Neural crest cell (in vitro differentiated cells): Measurements from ENCODE around the gene SHROOM3. TPM values are rescaled to one million over a fixed set of nuclear protein-coding genes. Genes with fewer than 3 reads are reported as not detected.

ENCODE experiments used
- DNase-seq: peaks from one replicate; pipeline ENCODE4 v3.0.0; 2021; ENCODE audit warnings: low read depth, mixed read lengths, low spot score
- H3K27ac Mint-ChIP-seq: one replicate; pipeline ENCODE4 v1.8.0; 2021; ENCODE audit warnings: mild to moderate bottlenecking, mixed read lengths; ENCODE audit not compliant: unreplicated experiment
- H3K27me3 Mint-ChIP-seq: 2 replicates; pipeline ENCODE4 v1.8.0; 2021; ENCODE audit warnings: low read depth, mild to moderate bottlenecking, mixed read lengths
- H3K36me3 Mint-ChIP-seq: 2 replicates; pipeline ENCODE4 v1.8.0; 2021; ENCODE audit warnings: low read depth, mild to moderate bottlenecking, mixed read lengths
- H3K4me1 Mint-ChIP-seq: 2 replicates; pipeline ENCODE4 v1.8.0; 2021; ENCODE audit warnings: mixed read lengths
- H3K4me3 Mint-ChIP-seq: one replicate; pipeline ENCODE4 v1.8.0; 2021; ENCODE audit warnings: mild to moderate bottlenecking, mixed read lengths
- H3K9me3 Mint-ChIP-seq: 2 replicates; pipeline ENCODE4 v1.8.0; 2021; ENCODE audit warnings: mixed read lengths
- CTCF ChIP-seq: fragments of 200-600 bp; sonication (generic); conservative IDR thresholded peaks from 2 replicates; pipeline ENCODE4 v1.5.0; 2021; ENCODE audit warnings: antibody characterized with exemption, mild to moderate bottlenecking
- total RNA-seq: library from RNA; stranded (reverse); gene quantifications from 2 replicates; pipeline ENCODE4 v1.2.1, GENCODE V29; 2021

SHROOM3 gene
- total RNA-seq, 1 donor from 2014 or later, result 40.1 TPM

- peak overlapping the region; percentile 100 for H3K27ac Mint-ChIP-seq
- H3K36me3 Mint-ChIP-seq, result peaks cover 10% of the 10 kb centered on the region
- TF ChIP-seq CTCF, result no peak
- H3K9me3 Mint-ChIP-seq, result peaks cover 7% of the 10 kb centered on the region
- peak overlapping the region; percentile 73 for H3K4me3 Mint-ChIP-seq
- H3K27me3 Mint-ChIP-seq, result no peaks in the 10 kb centered on the region
- peak; percentile 22 for DNase-seq
- peaks cover 56% of the 10 kb centered on the region for H3K4me1 Mint-ChIP-seq
Measured at GRCh38 chr4:76458825-76459224, 23.8 kb downstream of the SHROOM3 start.

GRCh38 chr4:76459291-76459723 is 24.3 kb downstream of the SHROOM3 start:
- no peaks in the 10 kb centered on the region for H3K27me3 Mint-ChIP-seq
- peaks cover 7% of the 10 kb centered on the region for H3K9me3 Mint-ChIP-seq
- TF ChIP-seq CTCF, result no peak
- peak; percentile 37 for DNase-seq
- peak overlapping the region; percentile 100 for H3K27ac Mint-ChIP-seq
- peaks cover 10% of the 10 kb centered on the region for H3K36me3 Mint-ChIP-seq
- H3K4me3 Mint-ChIP-seq, result peak overlapping the region; percentile 73
- peaks cover 54% of the 10 kb centered on the region for H3K4me1 Mint-ChIP-seq

GRCh38 chr4:76463568-76463967 is 28.5 kb downstream of the SHROOM3 start:
- H3K9me3 Mint-ChIP-seq, result peaks cover 11% of the 10 kb centered on the region
- TF ChIP-seq CTCF, result no peak
- H3K36me3 Mint-ChIP-seq, result peaks cover 22% of the 10 kb centered on the region
- H3K4me1 Mint-ChIP-seq, result peaks cover 54% of the 10 kb centered on the region
- no peaks in the 10 kb centered on the region for H3K27me3 Mint-ChIP-seq
- no peak overlapping the region for H3K4me3 Mint-ChIP-seq
- DNase-seq, result no peak
- H3K27ac Mint-ChIP-seq, result no peak overlapping the region

GRCh38 chr4:76470064-76470463 is 35.0 kb downstream of the SHROOM3 start:
- Mint-ChIP-seq H3K27me3 (no peaks in the 10 kb centered on the region), H3K36me3 (peaks cover 10% of the 10 kb centered on the region), H3K4me1 (peaks cover 47% of the 10 kb centered on the region), H3K4me3 (no peak overlapping the region), H3K27ac (no peak overlapping the region), H3K9me3 (peaks cover 2% of the 10 kb centered on the region)
- TF ChIP-seq CTCF, result no peak
- no peak for DNase-seq

- H3K36me3 Mint-ChIP-seq, result peaks cover 9% of the 10 kb centered on the region
- DNase-seq, result no peak
- H3K4me1 Mint-ChIP-seq, result peaks cover 45% of the 10 kb centered on the region
- H3K27me3 Mint-ChIP-seq, result no peaks in the 10 kb centered on the region
- H3K9me3 Mint-ChIP-seq, result peaks cover 4% of the 10 kb centered on the region
- TF ChIP-seq CTCF, result no peak
- no peak overlapping the region for H3K27ac Mint-ChIP-seq
- no peak overlapping the region for H3K4me3 Mint-ChIP-seq
Measured at GRCh38 chr4:76470532-76470931, 35.5 kb downstream of the SHROOM3 start.

- DNase-seq, result no peak
- peaks cover 18% of the 10 kb centered on the region for H3K9me3 Mint-ChIP-seq
- H3K4me1 Mint-ChIP-seq, result peaks cover 11% of the 10 kb centered on the region
- H3K27me3 Mint-ChIP-seq, result no peaks in the 10 kb centered on the region
- TF ChIP-seq CTCF, result no peak
- H3K4me3 Mint-ChIP-seq, result no peak overlapping the region
- H3K27ac Mint-ChIP-seq, result no peak overlapping the region
- peaks cover 30% of the 10 kb centered on the region for H3K36me3 Mint-ChIP-seq
Measured at GRCh38 chr4:76476571-76476970, 41.5 kb downstream of the SHROOM3 start.
